ENCODE results near the gene FBXL17. TPM values are rescaled to one million over a fixed set of nuclear protein-coding genes. Genes with fewer than 3 reads are reported as not detected.

Gene FBXL17
- total RNA-seq, 8 experiments from 2014 or later = 14.5 to 30.0 (median 26.6) TPM

DNA sequence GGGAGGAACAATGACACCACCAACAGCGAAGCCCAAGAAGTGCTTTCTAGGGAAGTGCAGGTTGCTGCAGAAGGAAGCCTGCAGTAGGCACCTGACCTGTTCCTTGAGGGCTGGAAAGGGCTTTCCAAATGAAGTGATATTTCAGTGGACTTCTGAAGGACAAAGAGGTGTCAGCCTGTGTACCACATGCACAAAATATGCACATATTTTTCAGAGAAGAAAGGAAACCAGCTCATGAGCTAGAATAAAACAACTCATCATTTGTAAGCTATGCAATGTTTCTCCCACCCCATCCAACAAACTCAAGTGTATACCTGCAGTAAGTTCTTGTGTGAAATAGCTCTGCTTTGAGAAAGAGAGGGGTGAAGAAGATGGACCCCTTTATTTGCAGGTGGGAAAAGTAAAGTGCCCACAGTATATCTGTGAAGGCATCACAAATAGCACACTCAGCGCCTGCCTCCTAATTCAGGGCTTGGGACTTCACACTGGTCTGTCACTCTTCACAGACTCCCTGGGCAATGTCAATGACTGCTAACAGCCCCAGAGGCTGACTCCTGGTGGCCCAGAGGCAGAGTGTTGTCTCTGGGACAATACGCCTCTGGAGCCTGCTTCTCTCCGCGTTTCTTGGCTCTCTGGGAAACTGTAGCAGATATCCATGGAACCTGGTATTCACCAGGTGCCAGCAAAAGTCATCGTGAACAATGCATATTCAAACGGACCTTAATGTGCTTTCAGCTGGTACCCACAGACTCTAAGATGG, 513.1 kb downstream of the FBXL17 start:
- H3K4me1 ChIP-seq (replicated peaks in 1 of 2) = peaks cover 28 to 39% of the 10 kb centered on the region in 2 donors
- in situ Hi-C loops (cut with MboI; ENCODE audit: low pct_unique_long_range_greater_than_20kb in 2 of 9, low sequenced_read_pairs in 9 of 9, unreplicated experiment in 9 of 9) = loop anchor here in 1 of 9 experiments (25.0 kb wide), 1 partner anchor 218 kb away; no protein-coding TSS in a partner anchor
- H3K4me3 ChIP-seq = no peak overlapping the region
- 7 to 100% (median 59%) methylated on average over 1 to 6 of the region's 7 CpGs; no CpG with 5 or more reads in 2 of the 10 experiments for WGBS, 10 experiments
- no peak overlapping the region for H3K27ac ChIP-seq
- ATAC-seq (replicated peaks in 6 of 8) = peak; percentile 28 to 74 (median 72)

GRCh38 chr5:107867266-107867665, 514.6 kb downstream of the FBXL17 start:
- in situ Hi-C loops (cut with MboI; ENCODE audit: low pct_unique_long_range_greater_than_20kb in 2 of 9, low sequenced_read_pairs in 9 of 9, unreplicated experiment in 9 of 9) = loop anchor here in 1 of 9 experiments (25.0 kb wide), 1 partner anchor 220 kb away; no protein-coding TSS in a partner anchor
- Histone ChIP-seq H3K4me1 (replicated peaks in 1 of 2) (peaks cover 16 to 23% of the 10 kb centered on the region in 2 donors), H3K27ac (no peak overlapping the region), H3K4me3 (no peak overlapping the region)
- ATAC-seq (replicated peaks in 6 of 8) = no peak
- 75 to 100% (median 93%) methylated on average over 2 of the region's 2 CpGs; no CpG with 5 or more reads in 5 of the 10 experiments for WGBS, 10 experiments

GRCh38 chr5:107864793-107865192, 517.1 kb downstream of the FBXL17 start:
- ATAC-seq (replicated peaks in 6 of 8) = no peak

DNA sequence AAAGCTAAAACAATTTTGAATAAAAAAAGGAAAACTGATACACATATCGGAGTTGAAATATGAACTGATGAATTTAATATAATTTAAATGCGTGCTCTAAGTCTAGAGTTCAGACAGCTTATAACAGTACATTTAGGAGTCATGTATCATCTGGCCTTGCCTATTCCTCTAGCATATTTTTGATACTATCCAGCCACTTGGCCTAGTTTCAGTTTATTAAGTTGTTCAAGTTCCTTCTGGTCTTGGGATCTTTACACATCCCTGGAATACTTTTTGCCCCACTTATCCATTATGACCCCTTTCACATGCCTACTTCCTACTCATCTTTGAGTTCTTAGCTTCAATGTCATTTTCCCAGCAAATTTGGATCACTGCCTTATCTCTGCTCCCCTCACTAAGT, 518.8 kb downstream of the FBXL17 start:
- no peak for ATAC-seq (replicated peaks in 6 of 8)
- in situ Hi-C loops (cut with MboI; ENCODE audit: low pct_unique_long_range_greater_than_20kb in 2 of 9, low sequenced_read_pairs in 9 of 9, unreplicated experiment in 9 of 9) = loop anchor here in 1 of 9 experiments (25.0 kb wide), 1 partner anchor 224 kb away; no protein-coding TSS in a partner anchor
- H3K4me3 ChIP-seq = no peak overlapping the region
- WGBS, 10 experiments = 90 to 100% (median 100%) methylated on average over 1 to 2 of the region's 2 CpGs; no CpG with 5 or more reads in 1 of the 10 experiments
- H3K4me1 ChIP-seq (replicated peaks in 1 of 2) = no peaks in the 10 kb centered on the region
- no peak overlapping the region for H3K27ac ChIP-seq

More at GRCh38 chr5:107864793-107865192, 517.1 kb downstream of the FBXL17 start:
- H3K4me3 ChIP-seq = no peak overlapping the region
- in situ Hi-C loops (cut with MboI; ENCODE audit: low pct_unique_long_range_greater_than_20kb in 2 of 9, low sequenced_read_pairs in 9 of 9, unreplicated experiment in 9 of 9) = loop anchor here in 1 of 9 experiments (25.0 kb wide), 1 partner anchor 223 kb away; no protein-coding TSS in a partner anchor
- H3K27ac ChIP-seq = no peak overlapping the region
- WGBS, 10 experiments = 23 to 90% (median 71%) methylated on average over 1 to 2 of the region's 2 CpGs; no CpG with 5 or more reads in 1 of the 10 experiments
- peaks cover 9 to 10% of the 10 kb centered on the region in 2 donors for H3K4me1 ChIP-seq (replicated peaks in 1 of 2)

- 71 to 100% (median 100%) methylated on average over 1 to 10 of the region's 12 CpGs; no CpG with 5 or more reads in 1 of the 10 experiments for WGBS, 10 experiments
- H3K27ac ChIP-seq = no peak overlapping the region
- in situ Hi-C loops (cut with MboI; ENCODE audit: low pct_unique_long_range_greater_than_20kb in 2 of 9, low sequenced_read_pairs in 9 of 9, unreplicated experiment in 9 of 9) = loop anchor here in 1 of 9 experiments (25.0 kb wide), 1 partner anchor 226 kb away; no protein-coding TSS in a partner anchor
- H3K4me3 ChIP-seq = no peak overlapping the region
- ATAC-seq (replicated peaks in 6 of 8) = no peak
- no peaks in the 10 kb centered on the region for H3K4me1 ChIP-seq (replicated peaks in 1 of 2)
Measured at GRCh38 chr5:107861565-107861964, 520.3 kb downstream of the FBXL17 start.

DNA sequence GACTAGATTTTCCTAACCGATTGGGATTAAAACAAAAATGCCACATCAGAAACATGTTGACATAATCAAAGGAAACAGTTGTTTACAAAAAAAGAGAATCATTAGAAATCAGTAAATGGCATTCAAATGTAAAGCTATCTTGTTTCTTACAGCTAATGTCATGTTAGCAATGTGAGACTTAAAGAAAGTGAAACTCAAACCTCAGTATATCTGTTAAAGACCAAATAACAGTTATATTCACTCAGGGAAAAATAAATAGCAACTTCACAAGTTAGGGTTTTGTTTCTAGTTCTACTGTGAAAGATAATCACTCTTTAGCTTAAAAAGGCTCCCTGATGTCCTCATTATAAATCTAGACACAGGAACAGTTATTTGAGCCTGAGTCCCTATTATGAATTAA, 521.9 kb downstream of the FBXL17 start:
- ATAC-seq (replicated peaks in 6 of 8) = no peak
- 50 to 100% (median 80%) methylated on average over 1 of the region's 1 CpG; no CpG with 5 or more reads in 1 of the 10 experiments for WGBS, 10 experiments
- no peak overlapping the region for H3K4me3 ChIP-seq
- H3K27ac ChIP-seq = no peak overlapping the region
- in situ Hi-C loops (cut with MboI; ENCODE audit: low pct_unique_long_range_greater_than_20kb in 2 of 9, low sequenced_read_pairs in 9 of 9, unreplicated experiment in 9 of 9) = loop anchor here in 1 of 9 experiments (25.0 kb wide), 1 partner anchor 227 kb away; no protein-coding TSS in a partner anchor
- H3K4me1 ChIP-seq (replicated peaks in 1 of 2) = peaks cover under 1 to 2% of the 10 kb centered on the region in 2 donors

DNA sequence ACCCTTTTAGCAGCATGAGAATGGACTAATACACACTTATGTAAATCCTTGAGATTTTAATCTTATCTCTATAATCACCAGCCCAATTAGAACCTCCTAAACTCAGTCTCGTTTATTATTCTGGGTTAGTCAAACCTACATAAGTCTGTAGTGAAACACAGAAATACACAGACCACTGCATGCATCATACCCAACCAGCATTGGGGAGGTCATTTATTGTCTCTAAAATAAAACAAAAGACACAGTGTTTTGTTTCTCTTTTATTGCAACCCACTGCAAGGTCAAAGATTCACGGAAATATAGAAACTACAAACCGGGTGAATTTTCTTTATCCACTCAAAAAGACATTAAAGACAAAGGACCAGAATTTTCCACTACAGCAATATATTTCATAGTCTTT, 523.1 kb downstream of the FBXL17 start:
- in situ Hi-C loops (cut with MboI; ENCODE audit: low pct_unique_long_range_greater_than_20kb in 2 of 9, low sequenced_read_pairs in 9 of 9, unreplicated experiment in 9 of 9) = loop anchor here in 1 of 9 experiments (25.0 kb wide), 1 partner anchor 229 kb away; no protein-coding TSS in a partner anchor
- Histone ChIP-seq H3K4me1 (replicated peaks in 1 of 2) (peaks cover 3% of the 10 kb centered on the region in 2 donors), H3K27ac (no peak overlapping the region), H3K4me3 (no peak overlapping the region)
- WGBS, 10 experiments = 81 to 100% (median 92%) methylated on average over 2 to 3 of the region's 3 CpGs; no CpG with 5 or more reads in 1 of the 10 experiments
- no peak for ATAC-seq (replicated peaks in 6 of 8)

- Histone ChIP-seq H3K4me1 (replicated peaks in 1 of 2) (peaks cover 3% of the 10 kb centered on the region in 2 donors), H3K4me3 (no peak overlapping the region), H3K27ac (no peak overlapping the region)
- 33 to 100% (median 90%) methylated on average over 1 to 4 of the region's 4 CpGs; no CpG with 5 or more reads in 2 of the 10 experiments for WGBS, 10 experiments
- in situ Hi-C loops (cut with MboI; ENCODE audit: low pct_unique_long_range_greater_than_20kb in 2 of 9, low sequenced_read_pairs in 9 of 9, unreplicated experiment in 9 of 9) = loop anchor here in 1 of 9 experiments (25.0 kb wide), 1 partner anchor 229 kb away; no protein-coding TSS in a partner anchor
- no peak for ATAC-seq (replicated peaks in 6 of 8)
Measured at GRCh38 chr5:107858324-107858723, 523.6 kb downstream of the FBXL17 start.

GRCh38 chr5:107857785-107858184, 524.1 kb downstream of the FBXL17 start:
- in situ Hi-C loops (cut with MboI; ENCODE audit: low pct_unique_long_range_greater_than_20kb in 2 of 9, low sequenced_read_pairs in 9 of 9, unreplicated experiment in 9 of 9) = loop anchor here in 1 of 9 experiments (25.0 kb wide), 1 partner anchor 230 kb away; no protein-coding TSS in a partner anchor
- WGBS, 10 experiments = 71 to 100% (median 100%) methylated on average over 1 to 2 of the region's 2 CpGs; no CpG with 5 or more reads in 3 of the 10 experiments
- ATAC-seq (replicated peaks in 6 of 8) = no peak
- no peak overlapping the region for H3K4me3 ChIP-seq
- H3K4me1 ChIP-seq (replicated peaks in 1 of 2) = peaks cover 3% of the 10 kb centered on the region in 2 donors
- H3K27ac ChIP-seq = no peak overlapping the region

- in situ Hi-C loops (cut with MboI; ENCODE audit: low pct_unique_long_range_greater_than_20kb in 2 of 9, low sequenced_read_pairs in 9 of 9, unreplicated experiment in 9 of 9) = loop anchor here in 1 of 9 experiments (25.0 kb wide), 1 partner anchor 232 kb away; no protein-coding TSS in a partner anchor
- peak in 3 of 8 experiments; percentile 39 to 84 (median 41) for ATAC-seq (replicated peaks in 6 of 8)
- H3K27ac ChIP-seq = no peak overlapping the region
- no peak overlapping the region for H3K4me3 ChIP-seq
- 0 to 100% (median 50%) methylated on average over 1 to 2 of the region's 2 CpGs; no CpG with 5 or more reads in 2 of the 10 experiments for WGBS, 10 experiments
- H3K4me1 ChIP-seq (replicated peaks in 1 of 2) = peaks cover 3% of the 10 kb centered on the region in 2 donors
Measured at GRCh38 chr5:107855171-107855570, 526.7 kb downstream of the FBXL17 start.

DNA sequence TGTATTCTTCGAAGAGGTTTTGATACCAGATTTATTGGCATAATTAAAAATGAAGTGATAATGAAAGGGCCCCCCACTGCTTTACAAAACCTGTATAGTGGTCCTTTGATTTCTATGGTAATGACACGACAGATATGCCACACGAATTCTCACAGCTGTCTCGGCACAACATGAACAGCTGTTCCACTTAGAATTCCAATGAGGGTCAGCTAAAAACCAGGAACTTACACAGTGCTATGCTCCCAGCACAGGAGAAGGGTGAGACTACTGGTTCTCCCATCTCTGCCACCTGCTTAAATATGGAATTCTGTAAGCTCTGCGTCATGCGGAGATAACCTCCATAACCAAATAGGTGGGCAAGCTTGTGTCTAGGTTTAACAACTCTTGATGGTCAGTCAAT, 528.2 kb downstream of the FBXL17 start:
- Histone ChIP-seq H3K4me1 (replicated peaks in 1 of 2) (peaks cover 3% of the 10 kb centered on the region in 2 donors), H3K27ac (no peak overlapping the region), H3K4me3 (no peak overlapping the region)
- 83 to 100% (median 92%) methylated on average over 1 to 6 of the region's 6 CpGs; no CpG with 5 or more reads in 2 of the 10 experiments for WGBS, 10 experiments
- in situ Hi-C loops (cut with MboI; ENCODE audit: low pct_unique_long_range_greater_than_20kb in 2 of 9, low sequenced_read_pairs in 9 of 9, unreplicated experiment in 9 of 9) = loop anchor here in 1 of 9 experiments (25.0 kb wide), 1 partner anchor 234 kb away; no protein-coding TSS in a partner anchor
- ATAC-seq (replicated peaks in 6 of 8) = no peak

DNA sequence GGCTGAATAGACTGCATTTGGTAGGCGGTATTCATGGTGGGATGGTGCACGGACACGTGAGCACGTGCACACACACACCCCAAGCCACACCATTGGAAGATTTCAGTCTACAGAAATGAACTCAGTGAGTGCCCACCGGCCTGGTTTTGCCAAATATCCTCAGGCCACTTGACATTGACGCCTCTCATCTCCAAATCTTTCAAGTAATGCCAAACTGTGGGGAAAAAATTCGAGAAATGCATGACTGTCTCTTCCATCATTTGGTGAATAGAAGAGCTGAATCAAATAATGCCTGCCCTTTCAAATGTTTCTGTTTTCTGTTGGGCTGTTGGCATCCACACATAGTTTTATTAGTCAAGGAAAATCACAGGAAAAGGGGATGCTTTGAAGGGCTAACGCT, 528.9 kb downstream of the FBXL17 start:
- ATAC-seq (replicated peaks in 6 of 8) = no peak
- Histone ChIP-seq H3K27ac (no peak overlapping the region), H3K4me1 (replicated peaks in 1 of 2) (peaks cover 3% of the 10 kb centered on the region in 2 donors), H3K4me3 (no peak overlapping the region)
- 37 to 100% (median 93%) methylated on average over 4 to 8 of the region's 8 CpGs; no CpG with 5 or more reads in 1 of the 10 experiments for whole genome bisulfite sequencing, 10 experiments
- in situ Hi-C loops (cut with MboI; ENCODE audit: low pct_unique_long_range_greater_than_20kb in 2 of 9, low sequenced_read_pairs in 9 of 9, unreplicated experiment in 9 of 9) = loop anchor here in 1 of 9 experiments (25.0 kb wide), 1 partner anchor 234 kb away; no protein-coding TSS in a partner anchor

DNA sequence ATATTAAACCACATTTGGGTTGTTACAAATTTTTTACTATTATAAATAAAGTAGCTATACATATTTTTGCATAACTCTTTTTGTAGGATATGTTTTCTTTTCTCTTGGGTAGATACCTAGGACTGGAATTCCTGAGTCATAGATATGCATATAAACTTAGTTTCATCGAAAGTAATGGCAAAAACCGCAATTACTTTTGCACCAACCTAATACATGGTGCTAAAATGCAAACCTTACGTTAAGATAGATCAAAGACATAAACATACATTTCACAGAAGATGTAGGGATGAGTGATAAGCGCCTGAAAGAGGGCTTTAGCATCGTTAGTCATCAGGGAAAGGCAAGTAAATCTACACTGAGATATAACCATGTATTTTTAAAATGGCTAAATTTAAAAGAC, 532.8 kb downstream of the FBXL17 start:
- 72 to 100% (median 87%) methylated on average over 1 to 5 of the region's 5 CpGs for WGBS, 10 experiments
- no peak for ATAC-seq (replicated peaks in 6 of 8)
- Histone ChIP-seq H3K4me3 (no peak overlapping the region), H3K4me1 (replicated peaks in 1 of 2) (no peaks in the 10 kb centered on the region), H3K27ac (no peak overlapping the region)
- in situ Hi-C loops (cut with MboI; ENCODE audit: low pct_unique_long_range_greater_than_20kb in 2 of 9, low sequenced_read_pairs in 9 of 9, unreplicated experiment in 9 of 9) = no loop called here
